Lung (tissue), 13 donors: Measurements from ENCODE around the gene MAPKAPK5. TPM values are rescaled to one million over a fixed set of nuclear protein-coding genes. Genes with fewer than 3 reads are reported as not detected.
"Not testable (repeated sequence)": the region's sequence is repeated elsewhere in the genome, so short reads cannot be mapped to it uniquely, and the experiment has no call there.

ENCODE experiments used
- ATAC-seq: fragments of 200-7000 bp; cut with Tn5 transposase; one replicate; pipeline ENCODE4 v1.9.1; 2020; ENCODE audit warnings: moderate number of reproducible peaks; ENCODE audit not compliant: insufficient read depth, low FRiP score
- DNase-seq, 3 donors: peaks; one replicate each; pipeline ENCODE4 v3.0.0-alpha.2; 2013 to 2017
- H3K27ac ChIP-seq, 2 donors: one replicate each; pipeline ENCODE4 v1.5.1; 2013; ENCODE audit warnings: mild to moderate bottlenecking in 2 of 2, moderate library complexity in 2 of 2, control low read depth in 1 of 2, inconsistent platforms in 1 of 2, low read depth in 1 of 2, low read length in 1 of 2
- H3K27me3 ChIP-seq, 3 donors: one replicate each; pipeline ENCODE4 v1.5.1; 2013; ENCODE audit warnings: low read length in 2 of 3; ENCODE audit not compliant: control insufficient read depth in 3 of 3, insufficient read depth in 3 of 3
- H3K36me3 ChIP-seq, 4 donors: one replicate each; pipeline ENCODE4 v1.5.1; 2013; ENCODE audit warnings: low read length in 4 of 4, mild to moderate bottlenecking in 1 of 4, moderate library complexity in 1 of 4; ENCODE audit not compliant: control insufficient read depth in 4 of 4, insufficient read depth in 4 of 4
- H3K4me1 ChIP-seq, 5 donors: one replicate each; pipeline ENCODE4 v1.5.1; 2013; ENCODE audit warnings: low read length in 5 of 5, mild to moderate bottlenecking in 2 of 5, moderate library complexity in 1 of 5; ENCODE audit not compliant: control insufficient read depth in 5 of 5, insufficient read depth in 5 of 5
- H3K4me3 ChIP-seq: one replicate; pipeline ENCODE4 v1.5.1; 2013; ENCODE audit warnings: mild to moderate bottlenecking, control low read depth, moderate library complexity
- H3K9ac ChIP-seq, 2 donors: one replicate each; pipeline ENCODE4 v1.5.1; 2013; ENCODE audit warnings: low read length in 2 of 2, control low read depth in 1 of 2; ENCODE audit not compliant: insufficient read depth in 1 of 2
- H3K9me3 ChIP-seq, 4 donors: one replicate each; pipeline ENCODE4 v1.5.1; 2013; ENCODE audit warnings: low read length in 3 of 4, mild to moderate bottlenecking in 1 of 4, moderate library complexity in 1 of 4; ENCODE audit not compliant: control insufficient read depth in 4 of 4, insufficient read depth in 3 of 4
- CTCF ChIP-seq: IDR thresholded peaks from 2 replicates; pipeline ENCODE4 v1.5.1; 2012; ENCODE audit warnings: mild to moderate bottlenecking; ENCODE audit errors: control extremely low read depth, extremely low read depth
- WGBS, 2 donors: extraction: QIAGEN DNeasy Blood & Tissue Kit; methylation state at CpG; one replicate each; pipeline ENCODE4 v1.1.7; 2013; 5-methylcytosine and 5-hydroxymethylcytosine counted together
- polyA plus RNA-seq, 2 donors: library from polyadenylated mRNA; stranded (reverse); fragments of 200-250 nt; gene quantifications; one replicate each; pipeline ENCODE4 v1.2.1, GENCODE V29; 2013
- small RNA-seq: library from RNA; depleted of rRNA; stranded (forward); fragments of <200 nt; gene quantifications from one replicate; pipeline ENCODE3, GENCODE V24; 2014; ENCODE audit warnings: low replicate concordance
- total RNA-seq, 2 donors: library from RNA; depleted of rRNA in 1 of 2; stranded (reverse); fragments of >200 nt in 1 of 2; gene quantifications; one replicate each; pipeline ENCODE4 v1.2.1, GENCODE V29; 2014 to 2021
- donor health status: control.
- donor health status: control.
- donor health status: Bipolar disorder and iron deficiency.
- donor health status: healthy.
- donor health status: DM: yes; HTN: yes; CAD: no.

The MAPKAPK5 gene
- total and polyA plus RNA-seq, 4 donors, result 15.4 to 46.3 (median 37.2) TPM

- no peak for DNase-seq
- Histone ChIP-seq H3K9me3 (no peaks in the 10 kb centered on the region), H3K27ac (no peak overlapping the region), H3K36me3 (no peaks in the 10 kb centered on the region), H3K9ac (no peak overlapping the region), H3K4me1 (peaks cover 0 to 3% (median 0%) of the 10 kb centered on the region in 5 donors), H3K4me3 (no peak overlapping the region), H3K27me3 (no peaks in the 10 kb centered on the region)
- WGBS, 2 donors, result 63 to 73% methylated on average over 5 of the region's 5 CpGs
- ATAC-seq, result no peak
- no peak for TF ChIP-seq CTCF
These were observed 100.5 kb downstream of the MAPKAPK5 start for GRCh38 chr12:111942557-111942956.

- WGBS, 2 donors, result 100% methylated on average over 1 of the region's 1 CpG
- no peak overlapping the region for H3K9ac ChIP-seq
- H3K36me3 ChIP-seq, result no peaks in the 10 kb centered on the region
- H3K27ac ChIP-seq, result no peak overlapping the region
- TF ChIP-seq CTCF, result no peak
- no peaks in the 10 kb centered on the region for H3K27me3 ChIP-seq
- H3K4me1 ChIP-seq, result peaks cover 0 to 3% (median 0%) of the 10 kb centered on the region in 5 donors
- DNase-seq (no peak), ATAC-seq (no peak)
- no peaks in the 10 kb centered on the region for H3K9me3 ChIP-seq
- no peak overlapping the region for H3K4me3 ChIP-seq
These were observed 101.9 kb downstream of the MAPKAPK5 start for GRCh38 chr12:111943929-111944328.

- not testable (repeated sequence) for H3K4me1 ChIP-seq, H3K36me3 ChIP-seq, ATAC-seq, H3K27me3 ChIP-seq, DNase-seq, H3K9me3 ChIP-seq, H3K27ac ChIP-seq, H3K4me3 ChIP-seq, H3K9ac ChIP-seq
- WGBS, 2 donors, result 65 to 70% methylated on average over 3 of the region's 3 CpGs
These were observed 109.1 kb downstream of the MAPKAPK5 start for GRCh38 chr12:111950961-111951676.

Small RNAs within 50 kb of the gene (small RNA-seq; reads per million reads assigned to genes)
- gene MIR6761, result 0.10 reads per million

Other genes starting within 250 kb of the MAPKAPK5 start
- gene ATXN2, start 242.9 kb upstream of the MAPKAPK5 start, total RNA-seq, result 100 to 1,000 TPM in 1 of 2 donors, 10 to 100 TPM in 1; 57.4 to 100 TPM
- gene ATXN2, start 242.9 kb upstream of the MAPKAPK5 start, polyA plus RNA-seq, result 10 to 100 TPM; 18.0 to 29.6 TPM
- gene BRAP, start 156.3 kb upstream of the MAPKAPK5 start, total RNA-seq, result 10 to 100 TPM; 15.1 to 16.5 TPM
- gene BRAP, start 156.3 kb upstream of the MAPKAPK5 start, polyA plus RNA-seq, result 1 to 10 TPM; 9.1 to 9.2 TPM
- gene ACAD10, start 156.2 kb upstream of the MAPKAPK5 start, total RNA-seq, result 10 to 100 TPM; 21.9 to 38.6 TPM
- gene ACAD10, start 156.2 kb upstream of the MAPKAPK5 start, polyA plus RNA-seq, result 10 to 100 TPM; 10.1 to 13.0 TPM
- 100 to 1,000 TPM in 1 of 2 donors, 10 to 100 TPM in 1; 48.5 to 324 TPM for gene ALDH2, start 75.3 kb upstream of the MAPKAPK5 start, total RNA-seq
- 100 to 1,000 TPM; 157 to 158 TPM for gene ALDH2, start 75.3 kb upstream of the MAPKAPK5 start, polyA plus RNA-seq
- 10 to 100 TPM; 17.1 to 40.1 TPM for gene TMEM116, start 170.9 kb downstream of the MAPKAPK5 start, total RNA-seq
- gene TMEM116, start 170.9 kb downstream of the MAPKAPK5 start, polyA plus RNA-seq, result 10 to 100 TPM; 10.5 to 12.2 TPM
- gene ERP29, start 171.2 kb downstream of the MAPKAPK5 start, total RNA-seq, result 100 to 1,000 TPM in 1 of 2 donors, 10 to 100 TPM in 1; 60.9 to 115 TPM
- 100 to 1,000 TPM; 115 to 150 TPM for gene ERP29, start 171.2 kb downstream of the MAPKAPK5 start, polyA plus RNA-seq